ENCODE measurements around the gene SNRNP70. TPM values are rescaled to one million over a fixed set of nuclear protein-coding genes. Genes with fewer than 3 reads are reported as not detected.

SNRNP70 gene
- total and polyA plus RNA-seq, 2 of the 13 experiments (the other 11 are each of a cell fraction or from before 2014, with no cell fraction given): 150 to 210 TPM

DNA sequence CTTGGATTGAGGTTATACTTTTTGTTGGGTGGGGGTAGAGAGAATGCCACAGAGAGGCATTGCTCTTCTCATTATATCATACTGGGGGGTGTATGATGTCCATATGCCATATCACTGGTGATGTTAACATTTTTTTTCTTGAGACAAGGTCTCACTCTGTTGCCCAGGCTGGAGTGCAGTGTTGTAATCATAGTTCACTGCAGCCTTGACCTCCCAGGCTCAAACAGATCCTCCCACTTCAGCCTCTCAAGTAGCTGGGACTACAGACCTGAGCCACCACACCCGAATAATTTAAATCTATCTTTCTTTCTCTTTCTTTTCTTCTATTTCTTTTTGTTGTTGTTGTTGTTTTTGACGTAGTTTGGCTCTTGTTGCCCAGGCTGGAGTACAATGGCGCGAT is 4.9 kb upstream of the SNRNP70 start:
- H3K9me3 ChIP-seq (ENCODE audit: low read length): no peaks in the 10 kb centered on the region; the same call in 1 of the 2 replicates
- H3K27me3 ChIP-seq (ENCODE audit: control insufficient read depth in 1 of 2, insufficient read depth in 2 of 2, low read length in 2 of 2): no peaks in the 10 kb centered on the region
- in situ Hi-C loops (cut with HindIII; ENCODE audit: extremely low pct_ligation_motif_present, low pct_unique_long_range_greater_than_20kb) (no loop called here), intact Hi-C loops (cut with micrococcal nuclease; ENCODE audit: unreplicated experiment) (no loop called here)
- peaks cover 25% of the 10 kb centered on the region for H3K4me1 ChIP-seq (ENCODE audit: insufficient read depth, low read length)
- no peak overlapping the region for H2AFZ ChIP-seq (ENCODE audit: low read length)
- BruUV-seq (replicated peaks): no TSS peak
- WGBS (ENCODE audit: low lambda C conversion rate): 58% methylated on average over 4 of the region's 4 CpGs
- H3K27ac ChIP-seq (ENCODE audit: extremely low read length, insufficient read depth, low read length): no peak overlapping the region
- no peak overlapping the region for H3K4me2 ChIP-seq (ENCODE audit: low read depth, low read length)
- ChIA-PET CTCF (ENCODE audit: low intra/inter-chr PET ratio, low total read pairs) (no interaction called here), POLR2A (interaction anchor here (0.8 kb wide), 1 partner anchor 69 kb away, joined by 3 read pairs; no protein-coding TSS in a partner anchor)
- FAIRE-seq (no peak), ATAC-seq (no peak), DNase-seq (ENCODE audit: low spot score) (no peak)
- H3K4me3 ChIP-seq (replicated peaks in 1 of 3; ENCODE audit: insufficient read depth in 1 of 3, low read depth in 2 of 3, low read length in 3 of 3): no peak overlapping the region
- no peak overlapping the region for H3K9ac ChIP-seq (ENCODE audit: insufficient read depth, low read depth, low read length)
- no peaks in the 10 kb centered on the region for H3K36me3 ChIP-seq (replicated peaks in 1 of 2; ENCODE audit: control insufficient read depth in 1 of 2, insufficient read depth in 2 of 2, low read length in 2 of 2)
- no peak for TF ChIP-seq KLF15 (CRISPR knock-in tag; IDR thresholded peaks at IDR 0.05; ENCODE audit: borderline replicate concordance)
- TF ChIP-seq NR2F6 (IDR thresholded peaks at IDR 0.05): no peak
- TF ChIP-seq NR2F6 (CRISPR knock-in tag; IDR thresholded peaks at IDR 0.05): 0 out of 2 replicates have a peak, but pooled peaks have one; percentile 26
- TF ChIP-seq RARA (CRISPR knock-in tag; IDR thresholded peaks at IDR 0.05): peak; percentile 55; the same call in 1 of the 2 replicates
- TF ChIP-seq ZNF121 (CRISPR knock-in tag; IDR thresholded peaks at IDR 0.05): peak; percentile 74
- H4K20me1 ChIP-seq (ENCODE audit: insufficient read depth, low read length): no peaks in the 10 kb centered on the region
- H3K79me2 ChIP-seq (ENCODE audit: insufficient read depth, low read length): peaks cover under 1% of the 10 kb centered on the region

DNA sequence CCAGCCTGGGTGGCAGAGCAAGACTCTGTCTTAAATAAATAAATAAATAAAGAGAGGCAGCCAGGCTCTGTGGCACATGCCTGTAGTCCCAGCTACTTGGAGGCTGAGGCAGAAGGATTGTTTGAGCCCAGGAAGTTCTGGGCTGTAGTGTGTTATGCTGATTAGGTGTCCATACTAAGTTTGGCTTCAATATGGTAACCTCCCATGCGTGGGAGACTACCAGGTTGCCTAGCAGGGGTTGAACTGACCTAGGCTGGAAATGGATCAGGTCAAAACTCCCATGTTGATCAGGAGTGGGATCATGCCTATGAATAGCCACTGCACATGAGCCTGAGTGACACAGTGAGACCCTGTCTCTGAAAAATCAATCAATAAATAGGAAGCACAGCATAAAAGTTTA is 4.0 kb upstream of the SNRNP70 start:
- no peak for DNase-seq (ENCODE audit: low spot score)
- Histone ChIP-seq H4K20me1 (ENCODE audit: insufficient read depth, low read length) (peaks cover 8% of the 10 kb centered on the region), H2AFZ (ENCODE audit: low read length) (no peak overlapping the region), H3K36me3 (replicated peaks in 1 of 2; ENCODE audit: control insufficient read depth in 1 of 2, insufficient read depth in 2 of 2, low read length in 2 of 2) (no peaks in the 10 kb centered on the region), H3K27ac (ENCODE audit: extremely low read length, insufficient read depth, low read length) (no peak overlapping the region), H3K4me3 (replicated peaks in 1 of 3; ENCODE audit: insufficient read depth in 1 of 3, low read depth in 2 of 3, low read length in 3 of 3) (no peak overlapping the region), H3K79me2 (ENCODE audit: insufficient read depth, low read length) (peaks cover 10% of the 10 kb centered on the region), H3K9ac (ENCODE audit: insufficient read depth, low read depth, low read length) (no peak overlapping the region), H3K4me2 (ENCODE audit: low read depth, low read length) (0 out of 2 replicates have a peak overlapping the region, but pooled peaks have one; percentile 14), H3K9me3 (ENCODE audit: low read length) (no peaks in the 10 kb centered on the region; the same call in 1 of the 2 replicates), H3K27me3 (ENCODE audit: control insufficient read depth in 1 of 2, insufficient read depth in 2 of 2, low read length in 2 of 2) (no peaks in the 10 kb centered on the region; a peak in 1 of 5 replicates), H3K4me1 (ENCODE audit: insufficient read depth, low read length) (peaks cover 25% of the 10 kb centered on the region)
- no peak for ATAC-seq
- no peak for FAIRE-seq
- no peak for TF ChIP-seq ZSCAN12 (CRISPR knock-in tag; IDR thresholded peaks at IDR 0.05)
- TF ChIP-seq SALL1 (CRISPR knock-in tag; IDR thresholded peaks at IDR 0.05): no peak
- TF ChIP-seq ZHX2 (IDR thresholded peaks at IDR 0.05; ENCODE audit: low read depth): no peak
- no peak for TF ChIP-seq ZHX2 (CRISPR knock-in tag; IDR thresholded peaks at IDR 0.05; ENCODE audit: borderline replicate concordance)
- TF ChIP-seq CEBPB (IDR thresholded peaks at IDR 0.05; ENCODE audit: borderline replicate concordance, low read depth, low read length): 0 out of 2 replicates have a peak, but pooled peaks have one; percentile 42
- ChIA-PET CTCF (ENCODE audit: low intra/inter-chr PET ratio, low total read pairs) (no interaction called here), POLR2A (no interaction called here)
- 75% methylated on average over 1 of the region's 1 CpG for whole genome bisulfite sequencing (ENCODE audit: low lambda C conversion rate)
- in situ Hi-C loops (cut with HindIII; ENCODE audit: extremely low pct_ligation_motif_present, low pct_unique_long_range_greater_than_20kb): no loop called here
- BruUV-seq (replicated peaks): no TSS peak
- intact Hi-C loops (cut with micrococcal nuclease; ENCODE audit: unreplicated experiment): no loop called here
